K562 (cell line): ENCODE data around the gene SNX25. TPM values are rescaled to one million over a fixed set of nuclear protein-coding genes. Genes with fewer than 3 reads are reported as not detected.
A peak's percentile ranks its signal among the peaks of the same experiment; 100 is the strongest.

Source experiments
- CBFA2T2 ChIP-seq: fragments of 450-650 bp; conservative IDR thresholded peaks from 2 replicates; pipeline ENCODE4 v1.6.1; 2017; ENCODE audit warnings: mild to moderate bottlenecking
- CBFA2T3 ChIP-seq: fragments of 450-650 bp; IDR thresholded peaks from 2 replicates; pipeline ENCODE4 v1.6.1; 2017
- CHD1 ChIP-seq: fragments of 200-600 bp; sonication (generic); IDR thresholded peaks from one replicate; pipeline ENCODE4 v1.6.1; 2012; ENCODE audit warnings: mild to moderate bottlenecking, moderate library complexity, low read length, inconsistent platforms
- ETV1 ChIP-seq: fragments of 450-650 bp; conservative IDR thresholded peaks from 2 replicates; pipeline ENCODE4 v1.6.1; 2016; ENCODE audit warnings: missing genetic modification characterization, control low read depth, low read depth, missing compliant biosample characterization
- GATAD2B ChIP-seq: fragments of 450-650 bp; IDR thresholded peaks from 2 replicates; pipeline ENCODE4 v1.6.1; 2017; ENCODE audit warnings: mild to moderate bottlenecking, borderline replicate concordance
- GTF2F1 ChIP-seq: IDR thresholded peaks from 2 replicates; pipeline ENCODE4 v1.6.1; 2011; ENCODE audit warnings: low read depth, low read length, improper control_type of control experiment
- MED1 ChIP-seq: sonication (generic); formaldehyde crosslinking; IDR thresholded peaks from 2 replicates; pipeline ENCODE4 v1.8.1; 2023; ENCODE audit warnings: missing genetic modification reagents, borderline replicate concordance
- MEIS2 ChIP-seq: fragments of 450-650 bp; IDR thresholded peaks from 2 replicates; pipeline ENCODE4 v1.6.1; 2014; ENCODE audit warnings: mild to moderate bottlenecking; ENCODE audit not compliant: partially characterized antibody
- NCOA1 ChIP-seq: fragments of 450-650 bp; IDR thresholded peaks from 2 replicates; pipeline ENCODE4 v1.6.1; 2016; ENCODE audit warnings: low read depth
- PHF8 ChIP-seq: fragments of 200-600 bp; sonication (generic); IDR thresholded peaks from 2 replicates; pipeline ENCODE4 v1.6.1; 2012; ENCODE audit warnings: mixed run types, mild to moderate bottlenecking, inconsistent platforms, low read length, moderate library complexity, borderline replicate concordance
- RBM25 ChIP-seq: fragments of 200-400 bp; formaldehyde crosslinking; IDR thresholded peaks from 2 replicates; pipeline ENCODE4 v1.6.1; 2018; ENCODE audit warnings: low read length, low read depth, moderate library complexity; ENCODE audit not compliant: severe bottlenecking
- RNF2 ChIP-seq: sonication (generic); IDR thresholded peaks from 2 replicates; pipeline ENCODE4 v1.6.1; 2016
- SNRNP70 ChIP-seq: fragments of 200-400 bp; formaldehyde crosslinking; optimal IDR thresholded peaks from 2 replicates; pipeline ENCODE3; 2017; ENCODE audit warnings: low read depth, low read length
- THRAP3 ChIP-seq: fragments of 450-650 bp; IDR thresholded peaks from 2 replicates; pipeline ENCODE4 v1.6.1; 2016; ENCODE audit warnings: mild to moderate bottlenecking, inconsistent platforms, borderline replicate concordance
- ZNF133 ChIP-seq: fragments of 250-450 bp; sonication (Bioruptor Pico); IDR thresholded peaks from 2 replicates; pipeline ENCODE4 v1.4.0; 2020; ENCODE audit warnings: mild to moderate bottlenecking
- ZNF134 ChIP-seq: fragments of 250-450 bp; sonication (Bioruptor Pico); conservative IDR thresholded peaks from 2 replicates; pipeline ENCODE4 v1.4.0; 2020
- ZNF143 ChIP-seq: sonication (generic); formaldehyde crosslinking; IDR thresholded peaks from 2 replicates; pipeline ENCODE4 v1.9.0; 2022; ENCODE audit warnings: mild to moderate bottlenecking, missing genetic modification reagents
- ZNF165 ChIP-seq: fragments of 250-450 bp; sonication (Bioruptor Pico); IDR thresholded peaks from 2 replicates; pipeline ENCODE4 v1.4.0; 2020; ENCODE audit warnings: borderline replicate concordance
- ZNF263 ChIP-seq: sonication (generic); formaldehyde crosslinking; IDR thresholded peaks from 2 replicates; pipeline ENCODE4 v1.8.0; 2022; ENCODE audit warnings: mild to moderate bottlenecking, missing genetic modification reagents, borderline replicate concordance
- ZNF551 ChIP-seq: fragments of 250-450 bp; sonication (Bioruptor Pico); IDR thresholded peaks from 2 replicates; pipeline ENCODE4 v1.5.0; 2021; ENCODE audit warnings: mild to moderate bottlenecking, moderate library complexity
- ZNF77 ChIP-seq: fragments of 250-450 bp; sonication (Bioruptor Pico); IDR thresholded peaks from 2 replicates; pipeline ENCODE4 v1.5.0; 2020
- polyA plus RNA-seq, 8 experiments: library from polyadenylated mRNA; depleted of rRNA in 4 of 8; stranded (reverse) in 5 of 8; unstranded in 3 of 8; fragments of >200 nt; fragmentation: Nextera tagmentation in 2 of 8; fragmentation: Illumina TruSeq in 1 of 8; extraction: Ambion mirVana in 2 of 8; extraction: Trizol in 1 of 8; gene quantifications; 2 replicates each; pipeline versions ENCODE4 v1.2.1 to v1.2.3, GENCODE V29; 2011 to 2014; ENCODE audit warnings: inconsistent platforms in 1 of 8, missing spikeins in 1 of 8
- total RNA-seq, 7 experiments: library from RNA; depleted of rRNA in 6 of 7; stranded (reverse); fragments of >200 nt in 6 of 7; fragmentation: Illumina TruSeq in 2 of 7; extraction: Trizol in 2 of 7; gene quantifications; 2 replicates each; pipeline versions ENCODE4 v1.2.1 to v1.2.3, GENCODE V29; 2011 to 2021; ENCODE audit warnings: low replicate concordance in 1 of 7
- TF ChIP-seq, protein P1 (sequence below): fragments of 450-650 bp; formaldehyde crosslinking; IDR thresholded peaks from 2 replicates; pipeline ENCODE4 v1.4.0; 2020; ENCODE audit warnings: mild to moderate bottlenecking, mixed read lengths
- TF ChIP-seq, protein P2 (sequence below): IDR thresholded peaks from 3 replicates; pipeline ENCODE4 v1.6.1; 2011; ENCODE audit warnings: borderline replicate concordance, mild to moderate bottlenecking; ENCODE audit not compliant: insufficient read length, insufficient read depth
- TF ChIP-seq, protein P3 (sequence below): fragments of 250-450 bp; sonication (Bioruptor Pico); IDR thresholded peaks from 2 replicates; pipeline ENCODE4 v1.4.0; 2020; ENCODE audit warnings: borderline replicate concordance

Gene SNX25
- total and polyA plus RNA-seq, 9 of the 15 experiments (the other 6 are each of a cell fraction or from before 2014, with no cell fraction given) = 2.5 to 23.4 (median 13.3) TPM

DNA sequence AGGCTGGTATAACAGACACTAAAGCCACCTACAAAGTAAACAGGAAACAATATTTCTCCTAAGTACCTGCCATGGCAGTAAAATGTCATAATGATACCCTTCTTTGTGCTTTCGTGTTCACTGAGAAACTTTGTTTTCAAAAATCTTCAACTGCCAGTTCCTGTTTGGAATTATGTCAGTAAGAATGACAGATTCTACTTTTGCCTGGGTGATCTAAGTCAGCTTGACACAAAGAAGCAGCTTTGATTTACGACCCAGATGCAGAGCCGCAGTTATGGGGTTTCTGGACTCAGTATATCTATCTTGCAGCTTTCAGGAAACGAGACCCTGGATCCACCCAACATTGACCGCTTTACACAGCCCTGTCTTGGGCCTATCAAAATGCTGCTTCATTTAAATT is 71.2 kb downstream of the SNX25 start (continued):
- TF ChIP-seq, protein P1, sequence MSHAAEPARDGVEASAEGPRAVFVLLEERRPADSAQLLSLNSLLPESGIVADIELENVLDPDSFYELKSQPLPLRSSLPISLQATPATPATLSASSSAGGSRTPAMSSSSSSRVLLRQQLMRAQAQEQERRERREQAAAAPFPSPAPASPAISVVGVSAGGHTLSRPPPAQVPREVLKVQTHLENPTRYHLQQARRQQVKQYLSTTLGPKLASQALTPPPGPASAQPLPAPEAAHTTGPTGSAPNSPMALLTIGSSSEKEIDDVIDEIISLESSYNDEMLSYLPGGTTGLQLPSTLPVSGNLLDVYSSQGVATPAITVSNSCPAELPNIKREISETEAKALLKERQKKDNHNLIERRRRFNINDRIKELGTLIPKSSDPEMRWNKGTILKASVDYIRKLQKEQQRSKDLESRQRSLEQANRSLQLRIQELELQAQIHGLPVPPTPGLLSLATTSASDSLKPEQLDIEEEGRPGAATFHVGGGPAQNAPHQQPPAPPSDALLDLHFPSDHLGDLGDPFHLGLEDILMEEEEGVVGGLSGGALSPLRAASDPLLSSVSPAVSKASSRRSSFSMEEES (CRISPR knock-in tag) = no peak
- TF ChIP-seq ZNF263 (no peak), ETV1 (tag) (0 out of 2 replicates have a peak, but pooled peaks have one; percentile 20), MED1 (CRISPR knock-in tag) (no peak), ZNF133 (no peak), CBFA2T3 (peak; percentile 50), SNRNP70 (no peak), NCOA1 (no peak), ZNF551 (CRISPR knock-in tag) (no peak), ZNF77 (CRISPR knock-in tag) (no peak), GATAD2B (no peak), THRAP3 (no peak), ZNF134 (CRISPR knock-in tag) (no peak), CBFA2T2 (peak; percentile 26), ZNF165 (CRISPR knock-in tag) (no peak), MEIS2 (peak; percentile 98), PHF8 (no peak), GTF2F1 (no peak), ZNF143 (CRISPR knock-in tag) (no peak), RBM25 (no peak), RNF2 (no peak), CHD1 (no peak)
- TF ChIP-seq, protein P2, sequence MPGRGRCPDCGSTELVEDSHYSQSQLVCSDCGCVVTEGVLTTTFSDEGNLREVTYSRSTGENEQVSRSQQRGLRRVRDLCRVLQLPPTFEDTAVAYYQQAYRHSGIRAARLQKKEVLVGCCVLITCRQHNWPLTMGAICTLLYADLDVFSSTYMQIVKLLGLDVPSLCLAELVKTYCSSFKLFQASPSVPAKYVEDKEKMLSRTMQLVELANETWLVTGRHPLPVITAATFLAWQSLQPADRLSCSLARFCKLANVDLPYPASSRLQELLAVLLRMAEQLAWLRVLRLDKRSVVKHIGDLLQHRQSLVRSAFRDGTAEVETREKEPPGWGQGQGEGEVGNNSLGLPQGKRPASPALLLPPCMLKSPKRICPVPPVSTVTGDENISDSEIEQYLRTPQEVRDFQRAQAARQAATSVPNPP = no peak
- TF ChIP-seq, protein P3, sequence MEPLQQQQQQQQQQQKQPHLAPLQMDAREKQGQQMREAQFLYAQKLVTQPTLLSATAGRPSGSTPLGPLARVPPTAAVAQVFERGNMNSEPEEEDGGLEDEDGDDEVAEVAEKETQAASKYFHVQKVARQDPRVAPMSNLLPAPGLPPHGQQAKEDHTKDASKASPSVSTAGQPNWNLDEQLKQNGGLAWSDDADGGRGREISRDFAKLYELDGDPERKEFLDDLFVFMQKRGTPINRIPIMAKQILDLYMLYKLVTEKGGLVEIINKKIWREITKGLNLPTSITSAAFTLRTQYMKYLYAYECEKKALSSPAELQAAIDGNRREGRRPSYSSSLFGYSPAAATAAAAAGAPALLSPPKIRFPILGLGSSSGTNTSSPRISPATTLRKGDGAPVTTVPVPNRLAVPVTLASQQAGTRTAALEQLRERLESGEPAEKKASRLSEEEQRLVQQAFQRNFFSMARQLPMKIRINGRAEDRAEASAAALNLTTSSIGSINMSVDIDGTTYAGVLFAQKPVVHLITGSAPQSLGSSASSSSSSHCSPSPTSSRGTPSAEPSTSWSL (CRISPR knock-in tag) = no peak
